Mucosa of rectum (tissue), 2 donors: ENCODE measurements around the gene CDKAL1.
"Not testable (repeated sequence)": the region's sequence is repeated elsewhere in the genome, so short reads cannot be mapped to it uniquely, and the experiment has no call there.

ENCODE experiments used
- H3K27ac ChIP-seq, 2 donors: one replicate each; pipeline ENCODE4 v1.7.0; 2013; ENCODE audit warnings: inconsistent platforms in 2 of 2, low read depth in 2 of 2, low read length in 2 of 2
- H3K27me3 ChIP-seq, 2 donors: one replicate each; pipeline ENCODE4 v1.7.0; 2013; ENCODE audit warnings: low read length in 2 of 2; ENCODE audit not compliant: control insufficient read depth in 2 of 2, insufficient read depth in 2 of 2
- H3K36me3 ChIP-seq, 2 donors: one replicate each; pipeline ENCODE4 v1.7.0; 2013; ENCODE audit warnings: low read length in 2 of 2; ENCODE audit not compliant: control insufficient read depth in 2 of 2, insufficient read depth in 2 of 2
- H3K4me1 ChIP-seq, 2 donors: one replicate each; pipeline ENCODE4 v1.7.0; 2013; ENCODE audit warnings: low read length in 2 of 2, mild to moderate bottlenecking in 1 of 2; ENCODE audit not compliant: control insufficient read depth in 2 of 2, insufficient read depth in 2 of 2
- H3K4me3 ChIP-seq, 2 donors: one replicate each; pipeline ENCODE4 v1.7.0; 2013; ENCODE audit warnings: low read length in 2 of 2
- H3K9ac ChIP-seq, 2 donors: one replicate each; pipeline ENCODE4 v1.7.0; 2013; ENCODE audit warnings: low read length in 2 of 2, low read depth in 1 of 2, mild to moderate bottlenecking in 1 of 2
- H3K9me3 ChIP-seq, 2 donors: one replicate each; pipeline ENCODE4 v1.7.0; 2013; ENCODE audit warnings: low read length in 2 of 2; ENCODE audit not compliant: control insufficient read depth in 2 of 2
- donor health status: healthy.
- donor health status: Normal muscosa, but diverticular disease.

The CDKAL1 gene

GRCh38 chr6:20630617-20631548 is 96.6 kb downstream of the CDKAL1 start:
- no peaks in the 10 kb centered on the region for H3K9me3 ChIP-seq
- no peaks in the 10 kb centered on the region for H3K36me3 ChIP-seq
- H3K4me3 ChIP-seq = no peak overlapping the region
- no peak overlapping the region for H3K9ac ChIP-seq
- H3K4me1 ChIP-seq = no peaks in the 10 kb centered on the region
- no peak overlapping the region for H3K27ac ChIP-seq
- H3K27me3 ChIP-seq = no peaks in the 10 kb centered on the region

DNA sequence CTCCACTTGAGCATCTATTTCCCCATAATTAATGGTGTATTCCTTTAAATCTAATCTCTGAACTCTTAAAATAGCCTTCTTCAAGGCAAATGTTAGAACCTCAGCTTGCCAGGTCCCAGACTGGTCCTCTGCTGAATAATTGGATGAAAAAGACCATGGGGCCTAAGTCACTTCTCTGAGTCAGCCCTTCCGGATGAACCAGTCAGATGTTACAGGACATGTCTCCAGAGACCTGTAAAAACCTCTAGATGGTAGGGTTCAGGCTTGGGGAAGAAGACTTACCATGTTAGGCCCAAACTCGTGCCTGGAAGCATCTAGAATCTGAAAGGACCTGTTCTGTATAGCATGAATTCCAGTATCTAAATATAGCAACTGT is 97.3 kb downstream of the CDKAL1 start:
- Histone ChIP-seq H3K27ac (no peak overlapping the region), H3K9ac (no peak overlapping the region), H3K36me3 (no peaks in the 10 kb centered on the region), H3K4me3 (no peak overlapping the region), H3K27me3 (no peaks in the 10 kb centered on the region), H3K4me1 (no peaks in the 10 kb centered on the region), H3K9me3 (no peaks in the 10 kb centered on the region)

- Histone ChIP-seq H3K4me1 (no peaks in the 10 kb centered on the region), H3K27ac (no peak overlapping the region), H3K36me3 (no peaks in the 10 kb centered on the region), H3K27me3 (no peaks in the 10 kb centered on the region), H3K4me3 (no peak overlapping the region), H3K9ac (no peak overlapping the region), H3K9me3 (no peaks in the 10 kb centered on the region)
Observed at GRCh38 chr6:20632696-20633095, 98.4 kb downstream of the CDKAL1 start.

DNA sequence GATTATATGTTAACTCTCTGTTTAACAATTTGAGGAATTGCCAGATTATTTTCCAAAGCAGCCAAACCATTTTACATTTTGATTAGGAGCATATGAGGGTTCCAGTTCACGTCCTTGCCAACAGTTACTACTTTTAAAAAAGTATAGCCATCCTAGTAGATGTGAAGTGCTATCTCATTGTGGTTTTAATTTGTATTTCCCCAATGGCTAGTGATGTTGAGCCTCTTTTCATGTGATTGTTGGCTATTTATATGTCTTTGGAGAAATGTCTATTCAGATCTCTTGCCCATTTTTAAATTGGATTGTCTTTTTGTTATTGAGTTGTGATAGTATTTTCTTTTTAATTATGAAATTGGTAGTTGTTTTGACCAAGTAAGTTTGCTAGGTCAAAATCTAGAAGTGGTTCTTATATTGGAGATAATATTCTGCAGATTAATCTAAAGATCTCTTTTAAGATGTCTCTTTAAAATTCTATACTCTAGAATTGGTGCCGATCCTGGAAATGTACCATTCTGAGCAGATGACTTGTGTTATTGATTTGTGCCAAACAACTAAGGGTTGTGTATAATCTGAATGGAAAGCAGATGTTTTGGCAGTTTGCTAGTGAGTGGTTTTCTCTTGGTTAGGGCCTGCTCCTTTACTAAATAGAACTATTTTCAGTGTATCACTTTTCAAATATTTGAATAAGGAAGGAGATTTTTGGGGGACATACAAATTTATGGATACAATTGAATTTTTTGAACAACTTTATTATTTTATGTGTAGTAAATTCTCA is 99.5 kb downstream of the CDKAL1 start:
- Histone ChIP-seq H3K27me3 (no peaks in the 10 kb centered on the region), H3K27ac (no peak overlapping the region), H3K4me1 (no peaks in the 10 kb centered on the region), H3K36me3 (no peaks in the 10 kb centered on the region), H3K4me3 (no peak overlapping the region), H3K9me3 (no peaks in the 10 kb centered on the region), H3K9ac (no peak overlapping the region)

DNA sequence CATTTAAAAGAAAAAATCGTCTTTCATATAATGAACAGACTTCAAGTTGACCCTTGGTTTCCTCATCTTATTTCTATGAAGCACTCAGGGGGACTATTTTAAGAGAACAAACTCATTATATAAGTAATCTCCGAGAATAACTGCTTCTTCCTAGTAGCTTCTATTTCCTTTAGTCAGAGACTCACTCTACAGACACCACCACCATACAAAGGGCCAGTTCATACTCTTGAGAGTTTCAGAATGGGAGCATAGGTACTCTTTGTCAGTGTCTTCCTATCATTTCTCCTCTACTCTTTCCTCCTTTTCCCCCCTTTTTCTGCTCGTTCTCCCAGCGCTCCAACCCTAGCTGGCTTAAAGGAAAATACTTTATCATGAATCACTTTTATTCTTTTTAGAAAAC is 104.9 kb downstream of the CDKAL1 start:
- H3K9me3 ChIP-seq = no peaks in the 10 kb centered on the region
- H3K36me3 ChIP-seq = no peaks in the 10 kb centered on the region
- H3K4me1 ChIP-seq = no peaks in the 10 kb centered on the region
- H3K27ac ChIP-seq = no peak overlapping the region
- H3K9ac ChIP-seq = no peak overlapping the region
- no peaks in the 10 kb centered on the region for H3K27me3 ChIP-seq
- no peak overlapping the region for H3K4me3 ChIP-seq

GRCh38 chr6:20640181-20640580 is 105.9 kb downstream of the CDKAL1 start:
- Histone ChIP-seq H3K4me3 (no peak overlapping the region), H3K9ac (no peak overlapping the region), H3K27me3 (no peaks in the 10 kb centered on the region), H3K4me1 (no peaks in the 10 kb centered on the region), H3K36me3 (no peaks in the 10 kb centered on the region), H3K27ac (no peak overlapping the region), H3K9me3 (no peaks in the 10 kb centered on the region)

DNA sequence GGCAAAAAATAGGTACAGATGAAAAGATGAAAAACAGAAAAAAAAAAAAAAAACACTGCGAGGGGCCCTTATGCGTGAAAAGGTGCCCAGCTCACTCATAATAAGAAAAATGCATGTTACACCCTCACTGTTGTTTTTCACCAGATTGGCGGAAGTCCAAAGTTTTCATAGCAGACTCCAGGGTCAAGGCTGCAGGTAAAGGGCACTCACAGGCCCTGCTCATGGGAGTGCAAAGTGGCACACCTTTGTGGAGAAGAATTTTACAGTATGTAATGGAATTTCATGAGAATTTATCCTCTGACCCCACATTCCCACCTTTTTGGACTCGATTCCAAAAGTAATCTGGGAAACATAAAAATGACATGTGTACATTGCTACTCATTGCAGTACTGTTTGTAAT is 108.2 kb downstream of the CDKAL1 start:
- H3K27ac ChIP-seq = no peak overlapping the region
- H3K27me3 ChIP-seq = no peaks in the 10 kb centered on the region
- H3K9me3 ChIP-seq = no peaks in the 10 kb centered on the region
- no peak overlapping the region for H3K4me3 ChIP-seq
- no peaks in the 10 kb centered on the region for H3K36me3 ChIP-seq
- no peaks in the 10 kb centered on the region for H3K4me1 ChIP-seq
- no peak overlapping the region for H3K9ac ChIP-seq

- no peaks in the 10 kb centered on the region for H3K36me3 ChIP-seq
- no peak overlapping the region for H3K27ac ChIP-seq
- no peaks in the 10 kb centered on the region for H3K4me1 ChIP-seq
- H3K27me3 ChIP-seq = no peaks in the 10 kb centered on the region
- no peaks in the 10 kb centered on the region for H3K9me3 ChIP-seq
- no peak overlapping the region for H3K4me3 ChIP-seq
- no peak overlapping the region for H3K9ac ChIP-seq
Observed at GRCh38 chr6:20644667-20645370, 110.6 kb downstream of the CDKAL1 start.

DNA sequence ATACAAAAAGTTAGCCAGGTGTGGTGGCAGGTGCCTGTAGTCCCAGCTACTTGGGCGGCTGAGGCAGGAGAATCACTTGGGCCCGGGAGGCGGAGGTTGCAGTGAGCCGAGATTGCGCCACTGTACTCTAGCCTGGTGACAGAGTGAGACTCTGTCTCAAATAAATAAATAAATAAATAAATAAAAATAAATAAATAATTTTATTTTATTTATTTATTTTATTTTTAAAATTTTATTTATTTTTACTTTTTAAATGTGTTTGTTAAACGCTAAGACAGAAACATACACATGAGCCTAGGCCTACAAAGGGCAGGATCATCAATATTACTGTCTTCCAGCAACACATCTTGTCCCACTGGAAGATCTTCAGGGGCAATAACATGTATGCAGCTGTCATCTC is 111.3 kb downstream of the CDKAL1 start:
- H3K9me3 ChIP-seq, H3K4me1 ChIP-seq, H3K27ac ChIP-seq, H3K4me3 ChIP-seq, H3K27me3 ChIP-seq, H3K36me3 ChIP-seq, H3K9ac ChIP-seq: not testable (repeated sequence)

GRCh38 chr6:20647585-20647984 is 113.3 kb downstream of the CDKAL1 start:
- Histone ChIP-seq H3K36me3 (no peaks in the 10 kb centered on the region), H3K27ac (no peak overlapping the region), H3K4me1 (no peaks in the 10 kb centered on the region), H3K4me3 (no peak overlapping the region), H3K27me3 (no peaks in the 10 kb centered on the region), H3K9me3 (no peaks in the 10 kb centered on the region), H3K9ac (no peak overlapping the region)
